H1 (cell line): ENCODE results near the gene ZNF629. TPM values are rescaled to one million over a fixed set of nuclear protein-coding genes. Genes with fewer than 3 reads are reported as not detected.

Source experiments
- CTCF ChIA-PET: fragments of 300-600 bp; sonication (Branson Sonifier 250); formaldehyde crosslinking; loops from one replicate; lab custom pipeline; 2021; ENCODE audit not compliant: partially characterized antibody; lab: Charles Lee
- POLR2A ChIA-PET: fragments of 300-600 bp; sonication (Branson Sonifier 250); formaldehyde crosslinking; loops from one replicate; lab custom pipeline; 2021; ENCODE audit warnings: inconsistent platforms; ENCODE audit not compliant: partially characterized antibody; lab: Charles Lee
- DNase-seq, 2 experiments: peaks; one replicate each; pipeline versions ENCODE4 v3.0.0 to v3.0.0-alpha.2; 2010 to 2022; ENCODE audit warnings: low spot score in 2 of 2, low read depth in 1 of 2, mixed read lengths in 1 of 2
- FAIRE-seq: peaks from 2 replicates; lab custom pipeline; 2011; peaks lifted over from hg19 to GRCh38; lab: Jason Lieb, UNC
- H2AFZ ChIP-seq: 2 replicates; pipeline ENCODE4 v1.8.1; 2012; ENCODE audit warnings: low read length, inconsistent platforms
- H2AK5ac ChIP-seq: 2 replicates; pipeline ENCODE4 v1.6.1; 2013; ENCODE audit warnings: low read depth, low read length
- H2BK120ac ChIP-seq: replicated peaks from 2 replicates; pipeline ENCODE3; 2013; ENCODE audit warnings: low read depth, low read length, inconsistent platforms
- H2BK12ac ChIP-seq: 2 replicates; pipeline ENCODE4 v1.6.1; 2013; ENCODE audit warnings: low read depth, low read length
- H2BK15ac ChIP-seq: 2 replicates; pipeline ENCODE4 v1.6.1; 2013; ENCODE audit warnings: low read length
- H2BK20ac ChIP-seq: 2 replicates; pipeline ENCODE4 v1.6.1; 2013; ENCODE audit warnings: low read length
- H2BK5ac ChIP-seq: 2 replicates; pipeline ENCODE4 v1.6.1; 2013; ENCODE audit warnings: low read depth, low read length
- H3K14ac ChIP-seq: 2 replicates; pipeline ENCODE4 v1.6.1; 2013; ENCODE audit warnings: inconsistent platforms; ENCODE audit not compliant: insufficient read length
- H3K18ac ChIP-seq: 2 replicates; pipeline ENCODE4 v1.6.1; 2013; ENCODE audit warnings: low read length; ENCODE audit errors: extremely low read depth
- H3K23ac ChIP-seq: 2 replicates; pipeline ENCODE4 v1.6.1; 2013; ENCODE audit warnings: inconsistent platforms; ENCODE audit not compliant: insufficient read length
- H3K23me2 ChIP-seq: 2 replicates; pipeline ENCODE4 v1.6.1; 2013; ENCODE audit warnings: low read depth, low read length
- H3K27ac ChIP-seq: 2 replicates; pipeline ENCODE4 v1.6.1; 2011; ENCODE audit warnings: low read depth, low read length, inconsistent platforms
- H3K27me3 ChIP-seq, 4 experiments: replicated peaks in 1 of 4; 1 replicate in 1 of 4; 2 replicates in 3 of 4; pipeline versions ENCODE4 v1.6.1 to v1.8.1; 2011 to 2013; ENCODE audit warnings: low read length in 3 of 4, mild to moderate bottlenecking in 3 of 4, inconsistent platforms in 2 of 4, mixed read lengths in 2 of 4, moderate library complexity in 1 of 4; ENCODE audit not compliant: control insufficient read depth in 3 of 4, insufficient read depth in 3 of 4; ENCODE audit errors: extremely low read depth in 1 of 4
- H3K36me3 ChIP-seq, 4 experiments: 2 replicates each; pipeline versions ENCODE4 v1.6.1 to v1.8.1; 2011 to 2013; ENCODE audit warnings: mild to moderate bottlenecking in 4 of 4, low read length in 3 of 4, moderate library complexity in 2 of 4, control low read depth in 1 of 4, inconsistent platforms in 1 of 4; ENCODE audit not compliant: insufficient read depth in 4 of 4, control insufficient read depth in 2 of 4
- H3K4ac ChIP-seq: replicated peaks from 2 replicates; pipeline ENCODE3; 2013; ENCODE audit warnings: low read length, low read depth, mixed read lengths, inconsistent platforms; ENCODE audit not compliant: insufficient read length
- H3K4me1 ChIP-seq, 4 experiments: replicated peaks in 1 of 4; 1 replicate in 1 of 4; 2 replicates in 3 of 4; pipeline versions ENCODE4 v1.6.1 to v1.8.1; 2011 to 2013; ENCODE audit warnings: low read length in 3 of 4, inconsistent platforms in 2 of 4, mixed read lengths in 1 of 4; ENCODE audit not compliant: insufficient read depth in 4 of 4, control insufficient read depth in 3 of 4
- H3K4me2 ChIP-seq, 2 experiments: 2 replicates each; pipeline versions ENCODE4 v1.6.1 to v1.8.1; 2011 to 2013; ENCODE audit warnings: low read depth in 2 of 2, low read length in 2 of 2, control low read depth in 1 of 2, inconsistent platforms in 1 of 2, mild to moderate bottlenecking in 1 of 2; ENCODE audit not compliant: insufficient read depth in 1 of 2
- H3K4me3 ChIP-seq, 4 experiments: fragments of 200-600, 300-600 bp in 1 of 4; sonication (generic), shearing (Covaris generic), sonication (Bioruptor Twin) in 1 of 4; 2 replicates each; pipeline versions ENCODE4 v1.5.1 to v1.8.1; 2011 to 2016; ENCODE audit warnings: low read length in 4 of 4, low read depth in 3 of 4, control low read depth in 2 of 4, inconsistent platforms in 2 of 4, mild to moderate bottlenecking in 2 of 4, mixed read lengths in 1 of 4, moderate library complexity in 1 of 4; ENCODE audit not compliant: insufficient read depth in 2 of 4; ENCODE audit errors: extremely low read depth in 1 of 4
- H3K56ac ChIP-seq: replicated peaks from 2 replicates; pipeline ENCODE3; 2013; ENCODE audit warnings: low read depth, mild to moderate bottlenecking, mixed read lengths, low read length, inconsistent platforms; ENCODE audit not compliant: insufficient read length
- H3K79me1 ChIP-seq: 2 replicates; pipeline ENCODE4 v1.6.1; 2013; ENCODE audit warnings: low read depth, low read length, control low read depth
- H3K79me2 ChIP-seq, 2 experiments: 2 replicates each; pipeline versions ENCODE4 v1.6.1 to v1.8.1; 2012 to 2013; ENCODE audit warnings: low read length in 2 of 2, mild to moderate bottlenecking in 2 of 2, inconsistent platforms in 1 of 2; ENCODE audit not compliant: insufficient read depth in 2 of 2, control insufficient read depth in 1 of 2
- H3K9ac ChIP-seq, 4 experiments: replicated peaks in 1 of 4; 1 replicate in 1 of 4; 2 replicates in 3 of 4; pipeline versions ENCODE4 v1.6.1 to v1.8.1; 2011 to 2013; ENCODE audit warnings: low read depth in 3 of 4, low read length in 3 of 4, control low read depth in 2 of 4, mild to moderate bottlenecking in 2 of 4, moderate library complexity in 2 of 4, inconsistent platforms in 1 of 4; ENCODE audit errors: extremely low read depth in 1 of 4
- H3K9me3 ChIP-seq, 2 experiments: 2 replicates each; pipeline versions ENCODE4 v1.6.1 to v1.8.1; 2012 to 2013; ENCODE audit warnings: mild to moderate bottlenecking in 2 of 2, moderate library complexity in 2 of 2, control low read depth in 1 of 2, inconsistent platforms in 1 of 2, low read depth in 1 of 2, low read length in 1 of 2, mixed read lengths in 1 of 2; ENCODE audit not compliant: insufficient read depth in 2 of 2
- H4K20me1 ChIP-seq, 2 experiments: replicated peaks in 1 of 2; 2 replicates each; pipeline versions ENCODE3 to v1.8.1; 2011 to 2013; ENCODE audit warnings: inconsistent platforms in 2 of 2, low read length in 2 of 2, mild to moderate bottlenecking in 1 of 2; ENCODE audit not compliant: insufficient read depth in 2 of 2, control insufficient read depth in 1 of 2
- H4K5ac ChIP-seq: 2 replicates; pipeline ENCODE4 v1.6.1; 2013; ENCODE audit warnings: low read length, low read depth, mixed read lengths, inconsistent platforms; ENCODE audit not compliant: insufficient read length
- H4K8ac ChIP-seq: 2 replicates; pipeline ENCODE4 v1.8.0; 2013; ENCODE audit warnings: mild to moderate bottlenecking, moderate library complexity, low read length, inconsistent platforms; ENCODE audit not compliant: insufficient read depth; ENCODE audit errors: extremely low read depth
- H4K91ac ChIP-seq: replicated peaks from 2 replicates; pipeline ENCODE3; 2013; ENCODE audit warnings: low read length, mixed read lengths, inconsistent platforms; ENCODE audit not compliant: insufficient read length
- EGR1 ChIP-seq: IDR thresholded peaks from 2 replicates; pipeline ENCODE4 v1.6.1; 2011; ENCODE audit warnings: low read depth, low read length, borderline replicate concordance
- MAX ChIP-seq: IDR thresholded peaks from 2 replicates; pipeline ENCODE4 v1.6.1; 2012; ENCODE audit warnings: inconsistent platforms
- SAP30 ChIP-seq: fragments of 300-600 bp; sonication (generic); IDR thresholded peaks from 2 replicates; pipeline ENCODE4 v1.7.1; 2012; ENCODE audit warnings: low read length, moderate library complexity, mild to moderate bottlenecking, inconsistent platforms; ENCODE audit not compliant: insufficient read depth, insufficient replicate concordance
- SIX5 ChIP-seq: IDR thresholded peaks from 2 replicates; pipeline ENCODE4 v1.6.1; 2011; ENCODE audit warnings: mild to moderate bottlenecking, low read depth, low read length
- TEAD4 ChIP-seq: IDR thresholded peaks from 2 replicates; pipeline ENCODE4 v1.6.1; 2012; ENCODE audit warnings: low read depth, low read length, inconsistent platforms, mixed read lengths
- YY1 ChIP-seq: IDR thresholded peaks from 2 replicates; pipeline ENCODE4 v1.6.1; 2011; ENCODE audit warnings: low read depth, mild to moderate bottlenecking, low read length
- WGBS, 2 experiments: shearing (Covaris generic) in 1 of 2; methylation state at CpG; one replicate each; pipeline versions ENCODE4 v1.1.6 to v1.1.7; 2013 to 2015; ENCODE audit warnings: low lambda C conversion rate in 2 of 2, mixed read lengths in 2 of 2, inconsistent platforms in 1 of 2, low coverage in 1 of 2, missing lambda C conversion rate in 1 of 2; ENCODE audit not compliant: insufficient replicate concordance in 2 of 2, insufficient coverage in 1 of 2, insufficient read length in 1 of 2; ENCODE audit errors: extremely low coverage in 1 of 2, missing lambda C conversion rate in 1 of 2; 5-methylcytosine and 5-hydroxymethylcytosine counted together
- polyA plus RNA-seq, 7 experiments: library from polyadenylated mRNA; depleted of rRNA in 3 of 7; stranded (reverse) in 5 of 7; unstranded in 2 of 7; fragments of >200 nt in 5 of 7; fragments of 200-250 nt in 2 of 7; gene quantifications; 1 replicate in 5 of 7; 2 replicates in 1 of 7; 4 replicates in 1 of 7; pipeline versions ENCODE4 v1.2.1 to v1.2.3, GENCODE V29; 2011 to 2013; ENCODE audit warnings: missing spikeins in 2 of 7, mixed read lengths in 2 of 7
- total RNA-seq: library from RNA; stranded (reverse); fragmentation: NEBNext Ultra II Directional; extraction: Animal tissue kit (Norgen Biotek cat#: 25700); gene quantifications from 2 replicates; pipeline ENCODE4 v1.2.1, GENCODE V29; 2021

Gene ZNF629
- total and polyA plus RNA-seq, 2 of the 8 experiments (the other 6 are each of a cell fraction or from before 2014, with no cell fraction given): 11.0 to 19.5 TPM

DNA sequence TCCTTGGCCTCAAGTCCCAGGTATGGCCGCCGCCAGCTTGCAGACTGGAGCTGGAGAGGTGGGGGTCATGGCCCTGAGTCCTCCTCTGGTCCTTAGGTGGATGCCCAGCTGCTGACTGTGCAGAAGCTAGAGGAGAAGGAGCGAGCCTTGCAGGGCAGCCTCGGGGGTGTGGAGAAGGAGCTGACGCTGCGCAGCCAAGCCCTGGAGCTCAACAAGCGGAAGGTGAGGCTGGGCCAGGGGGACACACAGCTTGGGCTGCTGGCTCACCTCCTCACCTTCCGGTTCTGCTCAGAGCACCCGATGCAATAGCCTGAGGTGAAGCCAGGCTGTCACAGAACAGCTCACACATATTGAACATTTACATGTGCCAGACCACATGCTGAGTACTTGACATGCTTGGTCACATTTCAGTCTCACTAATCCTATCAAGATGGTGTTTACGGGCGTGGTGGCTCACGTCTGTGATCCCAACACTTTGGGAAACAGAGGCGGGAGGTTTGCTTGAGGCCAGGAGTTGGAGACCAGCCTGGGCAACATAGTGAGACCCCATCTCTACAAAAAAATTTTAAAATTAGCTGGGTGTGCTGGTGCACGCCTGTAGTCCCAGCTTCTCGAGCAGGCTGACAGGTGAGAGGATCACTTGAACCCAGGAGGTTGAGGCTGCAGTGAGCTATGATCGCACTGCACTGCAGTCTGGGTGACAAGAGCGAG lies 17.5 kb downstream of the ZNF629 start:
- Histone ChIP-seq H2BK5ac (no peak overlapping the region; the same call in 1 of the 2 replicates), H3K56ac (no peak overlapping the region), H4K5ac (no peak overlapping the region), H3K9me3 (no peaks in the 10 kb centered on the region), H3K18ac (no peak overlapping the region), H2AFZ (no peak overlapping the region), H2BK15ac (no peak overlapping the region), H3K14ac (no peak overlapping the region), H3K79me1 (no peaks in the 10 kb centered on the region; the same call in 1 of the 2 replicates), H4K20me1 (peaks cover 11 to 31% of the 10 kb centered on the region in 2 experiments), H3K36me3 (peaks cover 53 to 89% (median 79%) of the 10 kb centered on the region in 4 experiments), H2BK120ac (no peak overlapping the region), H3K4ac (no peak overlapping the region), H3K4me2 (no peak overlapping the region), H3K23me2 (no peaks in the 10 kb centered on the region), H3K27ac (no peak overlapping the region), H3K9ac (no peak overlapping the region), H2AK5ac (no peak overlapping the region), H2BK12ac (no peak overlapping the region), H2BK20ac (no peak overlapping the region), H3K4me3 (no peak overlapping the region), H4K91ac (no peak overlapping the region), H3K79me2 (no peaks in the 10 kb centered on the region), H4K8ac (no peak overlapping the region; the same call in 1 of the 2 replicates), H3K23ac (no peak overlapping the region), H3K27me3 (no peaks in the 10 kb centered on the region), H3K4me1 (no peaks in the 10 kb centered on the region)
- DNase-seq (no peak), FAIRE-seq (no peak)
- TF ChIP-seq SIX5: no peak
- no peak for TF ChIP-seq MAX
- TF ChIP-seq SAP30: no peak
- no peak for TF ChIP-seq TEAD4
- no peak for TF ChIP-seq YY1
- no peak for TF ChIP-seq EGR1
- CTCF ChIA-PET: no interaction called here
- POLR2A ChIA-PET: interaction anchor here (0.7 to 6.6 kb wide), 10 partner anchors 8 to 132 kb away, joined by 3 to 42 read pairs (median 5); partner anchors contain the start of gene CFAP119
- 92% methylated on average over 17 of the region's 17 CpGs; no CpG with 5 or more reads in 1 of the 2 experiments for WGBS, 2 experiments
